Small intestine (tissue), 7 donors: ENCODE data around the gene UNKL. TPM values are rescaled to one million over a fixed set of nuclear protein-coding genes. Genes with fewer than 3 reads are reported as not detected.
"Not testable (repeated sequence)": the region's sequence is repeated elsewhere in the genome, so short reads cannot be mapped to it uniquely, and the experiment has no call there.

Source experiments
- DNase-seq, 2 donors: peaks; one replicate each; pipeline versions ENCODE4 v3.0.0 to v3.0.0-alpha.2; 2013
- FAIRE-seq: peaks from 2 replicates; lab custom pipeline; 2012; peaks lifted over from hg19 to GRCh38; lab: Jason Lieb, UNC
- H3K27ac ChIP-seq, 3 donors: one replicate each; pipeline ENCODE4 v1.5.1; 2013; ENCODE audit warnings: low read length in 2 of 3, mild to moderate bottlenecking in 2 of 3, control low read depth in 1 of 3, inconsistent platforms in 1 of 3, low read depth in 1 of 3, moderate library complexity in 1 of 3
- H3K27me3 ChIP-seq, 3 donors: one replicate each; pipeline ENCODE4 v1.6.1; 2013; ENCODE audit warnings: low read length in 3 of 3, inconsistent platforms in 1 of 3; ENCODE audit not compliant: control insufficient read depth in 3 of 3, insufficient read depth in 3 of 3
- H3K36me3 ChIP-seq, 3 donors: one replicate each; pipeline ENCODE4 v1.6.1; 2013; ENCODE audit warnings: low read length in 3 of 3, inconsistent platforms in 1 of 3, low read depth in 1 of 3, mild to moderate bottlenecking in 1 of 3, moderate library complexity in 1 of 3; ENCODE audit not compliant: control insufficient read depth in 3 of 3, insufficient read depth in 2 of 3
- H3K4me1 ChIP-seq, 3 donors: one replicate each; pipeline ENCODE4 v1.6.1; 2013; ENCODE audit warnings: low read length in 2 of 3, inconsistent platforms in 1 of 3, low read depth in 1 of 3, mild to moderate bottlenecking in 1 of 3, moderate library complexity in 1 of 3; ENCODE audit not compliant: control insufficient read depth in 3 of 3, insufficient read depth in 2 of 3
- H3K4me3 ChIP-seq, 3 donors: one replicate each; pipeline ENCODE4 v1.5.1; 2013; ENCODE audit warnings: low read length in 3 of 3, control low read depth in 1 of 3, inconsistent platforms in 1 of 3, low read depth in 1 of 3, mild to moderate bottlenecking in 1 of 3, moderate library complexity in 1 of 3
- H3K9me3 ChIP-seq, 2 donors: one replicate each; pipeline ENCODE4 v1.6.1; 2013; ENCODE audit warnings: low read depth in 1 of 2, low read length in 1 of 2; ENCODE audit not compliant: control insufficient read depth in 2 of 2, insufficient read depth in 1 of 2
- WGBS, 3 donors: extraction: QIAGEN DNeasy Blood & Tissue Kit; methylation state at CpG; one replicate each; pipeline ENCODE4 v1.1.7; 2013; 5-methylcytosine and 5-hydroxymethylcytosine counted together
- polyA plus RNA-seq, 4 donors: library from polyadenylated mRNA; stranded (reverse) in 3 of 4; unstranded in 1 of 4; fragments of 200-250 nt in 3 of 4; fragments of 120-200 nt in 1 of 4; gene quantifications; one replicate each; pipeline versions ENCODE4 v1.2.1 to v1.2.3, GENCODE V29; 2013
- donor health status: healthy with polysubstance abuse.
- donor health status: control.
- donor health status: control.
- donor health status: Bipolar disorder and iron deficiency.
- donor health status: healthy.

UNKL gene
- polyA plus RNA-seq, 4 donors, result 1.9 to 21.1 (median 4.6) TPM

DNA sequence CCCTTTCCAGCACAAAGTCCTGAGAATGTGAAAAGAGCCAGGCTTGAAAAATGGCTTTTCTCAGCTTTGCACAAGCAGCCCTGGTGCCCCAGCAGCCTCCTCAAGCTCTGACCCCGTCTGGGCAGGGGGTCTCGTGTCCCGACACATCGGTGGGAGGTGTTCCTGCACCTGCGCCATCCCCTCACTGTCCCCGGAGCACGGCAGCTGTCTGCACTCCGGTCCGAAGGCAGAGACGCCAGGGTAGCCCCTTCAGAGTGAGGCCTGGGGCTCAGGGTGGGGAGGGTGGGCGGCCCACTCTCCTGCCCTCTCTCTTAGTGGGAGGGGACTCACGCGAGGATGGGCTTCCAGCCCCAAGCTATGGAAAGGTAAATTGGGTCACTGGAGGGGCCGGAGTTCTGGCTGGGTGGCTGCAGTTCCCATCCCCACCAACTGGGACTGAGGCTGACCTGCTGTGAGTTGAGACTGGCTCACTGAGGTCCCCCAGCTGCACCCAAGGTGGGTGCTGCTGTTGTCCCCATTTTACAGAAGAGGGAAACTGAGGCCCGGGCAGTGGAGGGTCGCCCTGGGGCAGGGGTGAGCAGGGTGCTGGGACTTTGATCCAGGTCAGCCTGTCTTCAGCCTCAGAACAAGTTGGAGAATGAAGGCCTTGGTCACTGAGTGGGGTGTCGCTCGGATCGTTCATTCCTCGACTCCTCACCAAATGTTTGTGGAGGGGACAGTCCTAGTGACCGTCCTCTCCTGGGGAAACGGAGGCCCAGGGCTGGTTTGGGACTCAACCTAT lies 83.4 kb downstream of the UNKL start:
- Histone ChIP-seq H3K4me3 (peak overlapping the region in 2 of 3 donors; percentile 11 to 26), H3K27me3 (peaks cover 4 to 54% (median 8%) of the 10 kb centered on the region in 3 donors), H3K36me3 (peaks cover 0 to 11% (median 0%) of the 10 kb centered on the region in 3 donors), H3K27ac (peak overlapping the region in 1 of 3 donors; percentile 79), H3K9me3 (peaks cover 3 to 9% of the 10 kb centered on the region in 2 donors), H3K4me1 (peaks cover 0 to 24% (median 3%) of the 10 kb centered on the region in 3 donors)
- 42 to 55% (median 49%) methylated on average over 22 of the region's 22 CpGs for WGBS, 3 donors
- FAIRE-seq (no peak), DNase-seq (no peak)

DNA sequence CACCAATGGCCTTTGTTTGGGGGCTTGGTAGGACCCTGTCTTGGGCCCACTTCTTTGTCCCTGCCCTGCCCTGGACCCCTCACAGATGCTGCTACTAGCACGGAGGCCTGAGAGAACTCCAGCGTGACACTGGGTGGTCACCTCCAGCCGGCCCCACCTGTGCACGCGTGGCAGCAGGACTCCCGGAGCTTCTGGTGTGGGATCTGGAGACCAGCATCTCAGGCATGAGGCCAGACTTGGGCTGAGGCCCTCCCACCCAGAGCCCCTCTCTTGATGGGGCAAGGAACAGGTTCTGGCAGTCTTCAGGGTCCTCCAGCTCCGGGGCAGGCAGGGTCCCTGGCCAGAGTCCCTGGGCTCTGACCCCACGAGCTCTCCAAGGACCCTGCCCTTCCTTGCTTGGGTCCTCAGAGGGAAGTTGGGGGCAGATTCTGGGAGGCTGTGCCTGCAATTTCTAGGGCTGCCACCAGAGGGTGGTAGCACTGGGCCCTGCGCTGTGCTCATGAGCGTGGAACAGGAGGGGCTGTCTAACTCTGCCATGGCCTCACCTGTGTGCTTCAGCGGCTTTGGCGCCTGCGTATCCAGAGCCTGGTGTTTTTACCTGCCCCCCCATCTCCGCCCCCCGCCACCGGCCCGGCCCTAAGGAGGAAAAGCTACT lies 84.1 kb downstream of the UNKL start:
- Histone ChIP-seq H3K27ac (no peak overlapping the region), H3K36me3 (peaks cover 0 to 18% (median under 1%) of the 10 kb centered on the region in 3 donors), H3K4me3 (no peak overlapping the region), H3K27me3 (peaks cover 4 to 46% (median 6%) of the 10 kb centered on the region in 3 donors), H3K4me1 (peaks cover 0 to 24% (median 3%) of the 10 kb centered on the region in 3 donors), H3K9me3 (peaks cover 3 to 9% of the 10 kb centered on the region in 2 donors)
- DNase-seq, result peak in 1 of 2 donors; percentile 15
- 66 to 76% (median 74%) methylated on average over 15 to 17 of the region's 17 CpGs for WGBS, 3 donors
- FAIRE-seq, result no peak

DNA sequence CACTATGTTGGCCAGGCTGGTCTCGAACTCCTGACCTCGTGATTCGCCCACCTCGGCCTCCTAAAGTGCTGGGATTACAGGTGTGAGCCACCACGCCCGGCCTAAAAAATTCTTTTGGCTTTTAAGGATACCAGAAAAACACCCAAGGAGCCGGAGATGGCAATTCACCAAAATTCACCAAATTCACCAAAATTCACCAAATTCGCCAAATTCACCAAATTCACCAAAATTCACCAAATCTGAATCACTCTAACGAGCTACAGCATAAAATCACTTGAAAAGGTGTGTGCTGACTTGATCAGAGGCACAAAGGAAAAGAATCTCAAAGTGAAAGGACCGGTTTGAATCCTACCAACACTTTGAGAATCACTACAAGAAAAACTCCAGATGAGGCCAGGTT lies 85.5 kb downstream of the UNKL start:
- Histone ChIP-seq H3K36me3 (peaks cover 0 to 33% (median 6%) of the 10 kb centered on the region in 3 donors), H3K4me1 (peaks cover 0 to 21% (median 3%) of the 10 kb centered on the region in 3 donors), H3K27me3 (peaks cover 0 to 32% (median 6%) of the 10 kb centered on the region in 3 donors)
- H3K9me3 ChIP-seq, H3K27ac ChIP-seq, H3K4me3 ChIP-seq, DNase-seq, FAIRE-seq: not testable (repeated sequence)
- WGBS, 3 donors, result 86 to 93% (median 88%) methylated on average over 10 of the region's 10 CpGs

DNA sequence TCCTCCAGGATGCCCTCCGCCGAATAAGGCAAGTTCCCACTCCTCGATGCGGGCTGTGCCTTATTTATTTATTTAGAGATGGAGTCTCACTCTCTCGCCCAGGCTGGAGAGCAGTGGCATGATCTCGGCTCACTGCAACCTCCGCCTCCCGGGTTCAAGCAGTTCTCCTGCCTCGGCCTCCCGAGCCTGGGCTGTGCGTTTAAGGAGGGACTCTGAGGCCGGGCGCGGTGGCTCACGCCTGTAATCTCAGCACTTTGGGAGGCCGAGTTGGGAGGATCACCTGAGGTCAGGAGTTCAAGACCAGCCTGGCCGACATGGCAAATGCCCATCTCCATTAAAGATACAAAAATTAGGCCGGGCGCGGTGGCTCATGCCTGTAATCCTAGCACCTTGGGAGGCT lies 86.4 kb downstream of the UNKL start:
- WGBS, 3 donors, result 81 to 88% (median 85%) methylated on average over 19 to 20 of the region's 20 CpGs
- H3K27ac ChIP-seq, DNase-seq, H3K9me3 ChIP-seq, FAIRE-seq, H3K4me3 ChIP-seq: not testable (repeated sequence)
- H3K27me3 ChIP-seq, result peaks cover 0 to 27% (median 4%) of the 10 kb centered on the region in 3 donors
- peaks cover 0 to 41% (median 8%) of the 10 kb centered on the region in 3 donors for H3K36me3 ChIP-seq
- H3K4me1 ChIP-seq, result peaks cover 0 to 18% (median 3%) of the 10 kb centered on the region in 3 donors

DNA sequence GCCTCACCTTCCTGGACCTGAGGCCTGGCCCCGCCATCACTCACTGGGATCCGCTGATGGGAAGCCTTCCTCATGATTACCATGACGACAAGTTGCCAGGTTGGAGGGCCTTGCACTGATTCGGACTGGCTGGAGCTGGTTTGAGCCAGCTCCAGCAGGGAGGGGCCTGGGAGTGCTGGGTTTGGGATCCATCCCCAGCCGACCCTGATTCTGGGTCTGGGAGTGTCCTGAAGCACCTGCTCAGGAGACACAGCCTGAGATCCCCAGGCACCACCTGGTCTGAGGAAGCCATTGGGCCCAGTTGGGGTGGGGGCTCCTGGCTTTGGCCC lies 86.9 kb downstream of the UNKL start:
- peaks cover 0 to 12% (median 3%) of the 10 kb centered on the region in 3 donors for H3K4me1 ChIP-seq
- peaks cover 3 to 9% of the 10 kb centered on the region in 2 donors for H3K9me3 ChIP-seq
- no peak overlapping the region for H3K4me3 ChIP-seq
- DNase-seq (no peak), FAIRE-seq (no peak)
- no peak overlapping the region for H3K27ac ChIP-seq
- 63 to 82% (median 71%) methylated on average over 5 of the region's 5 CpGs for WGBS, 3 donors
- peaks cover 0 to 45% (median 8%) of the 10 kb centered on the region in 3 donors for H3K36me3 ChIP-seq
- H3K27me3 ChIP-seq, result peaks cover 0 to 22% (median 0%) of the 10 kb centered on the region in 3 donors

DNA sequence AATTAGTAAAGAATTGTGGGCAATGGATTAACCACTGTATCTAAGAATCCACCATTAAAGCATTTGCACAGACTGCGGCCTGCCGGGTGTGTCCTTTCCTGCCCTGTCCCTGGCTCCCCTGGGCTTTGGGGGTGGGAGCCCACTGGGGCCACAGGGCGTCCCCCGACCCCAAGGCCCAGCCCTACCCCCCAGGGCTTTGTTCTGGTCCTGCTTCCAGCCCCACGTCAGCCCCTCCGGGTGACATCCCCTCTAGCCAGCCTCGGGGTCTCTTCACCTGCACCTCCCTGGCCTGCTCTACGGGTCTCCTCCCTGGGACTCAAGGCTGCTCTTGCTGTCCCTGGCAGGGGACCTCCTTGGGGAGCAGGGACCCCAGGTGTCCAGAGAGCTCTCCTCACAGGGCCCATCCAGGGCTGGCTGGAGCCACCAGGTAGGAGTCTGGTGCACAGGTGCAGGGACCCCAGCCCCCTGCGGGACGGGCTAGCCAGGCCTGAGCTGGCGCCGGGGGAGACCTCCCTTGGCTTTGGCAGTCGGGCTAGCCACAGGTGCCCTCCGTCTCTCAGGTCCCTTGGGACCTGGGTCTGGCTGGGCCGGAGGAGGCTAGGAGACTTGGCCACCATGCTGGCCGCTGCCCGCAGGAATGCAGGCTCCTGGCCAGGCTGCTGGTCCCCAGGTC lies 87.4 kb downstream of the UNKL start:
- Histone ChIP-seq H3K27ac (no peak overlapping the region), H3K9me3 (peaks cover 3 to 9% of the 10 kb centered on the region in 2 donors), H3K36me3 (peaks cover 0 to 49% (median 8%) of the 10 kb centered on the region in 3 donors), H3K4me1 (peaks cover 0 to 7% (median 3%) of the 10 kb centered on the region in 3 donors), H3K27me3 (peaks cover 0 to 17% (median 0%) of the 10 kb centered on the region in 3 donors), H3K4me3 (no peak overlapping the region)
- 70 to 77% (median 75%) methylated on average over 12 to 17 of the region's 17 CpGs for WGBS, 3 donors
- DNase-seq, result no peak
- no peak for FAIRE-seq

DNA sequence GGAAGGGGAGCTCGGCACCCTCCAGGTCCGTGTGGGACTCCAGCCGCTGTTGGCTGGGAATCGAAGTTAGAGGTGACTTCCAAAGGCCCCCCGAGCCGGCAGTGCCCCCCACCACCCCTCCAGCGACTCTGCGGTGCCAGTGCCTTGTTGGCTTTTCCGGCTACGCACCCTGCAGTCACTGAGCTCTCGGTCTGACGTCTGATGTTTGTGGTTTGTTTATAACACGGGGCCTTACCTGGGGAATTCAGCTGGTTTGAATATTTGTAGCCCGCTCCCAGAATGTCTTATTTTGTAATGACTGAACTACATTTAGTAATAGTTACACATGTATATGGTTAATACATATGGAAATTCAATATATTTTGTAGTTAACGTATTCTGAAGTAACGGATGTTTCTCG lies 88.1 kb downstream of the UNKL start:
- whole genome bisulfite sequencing, 3 donors, result 68 to 79% (median 76%) methylated on average over 17 of the region's 17 CpGs
- Histone ChIP-seq H3K27me3 (peaks cover 0 to 10% (median 0%) of the 10 kb centered on the region in 3 donors), H3K27ac (no peak overlapping the region), H3K9me3 (peaks cover 3 to 9% of the 10 kb centered on the region in 2 donors), H3K36me3 (peaks cover 0 to 56% (median 8%) of the 10 kb centered on the region in 3 donors), H3K4me1 (peaks cover 0 to under 1% (median 0%) of the 10 kb centered on the region in 3 donors), H3K4me3 (no peak overlapping the region)
- no peak for DNase-seq
- FAIRE-seq, result no peak
